Stimulated activated CD4-positive, alpha-beta T cell treated with anti-CD3 and anti-CD28 coated beads, Interleukin-12 subunit alpha, Interleukin-12 subunit beta, amount 100 ng/mL, for 4 hours (primary cell): ENCODE results near the gene TNFAIP8L2.
"Not testable (repeated sequence)": the region's sequence is repeated elsewhere in the genome, so short reads cannot be mapped to it uniquely, and the experiment has no call there.

Source experiments
- DNase-seq: peaks from one replicate; pipeline ENCODE4 v3.0.0-alpha.2; 2020

The TNFAIP8L2 gene

DNA sequence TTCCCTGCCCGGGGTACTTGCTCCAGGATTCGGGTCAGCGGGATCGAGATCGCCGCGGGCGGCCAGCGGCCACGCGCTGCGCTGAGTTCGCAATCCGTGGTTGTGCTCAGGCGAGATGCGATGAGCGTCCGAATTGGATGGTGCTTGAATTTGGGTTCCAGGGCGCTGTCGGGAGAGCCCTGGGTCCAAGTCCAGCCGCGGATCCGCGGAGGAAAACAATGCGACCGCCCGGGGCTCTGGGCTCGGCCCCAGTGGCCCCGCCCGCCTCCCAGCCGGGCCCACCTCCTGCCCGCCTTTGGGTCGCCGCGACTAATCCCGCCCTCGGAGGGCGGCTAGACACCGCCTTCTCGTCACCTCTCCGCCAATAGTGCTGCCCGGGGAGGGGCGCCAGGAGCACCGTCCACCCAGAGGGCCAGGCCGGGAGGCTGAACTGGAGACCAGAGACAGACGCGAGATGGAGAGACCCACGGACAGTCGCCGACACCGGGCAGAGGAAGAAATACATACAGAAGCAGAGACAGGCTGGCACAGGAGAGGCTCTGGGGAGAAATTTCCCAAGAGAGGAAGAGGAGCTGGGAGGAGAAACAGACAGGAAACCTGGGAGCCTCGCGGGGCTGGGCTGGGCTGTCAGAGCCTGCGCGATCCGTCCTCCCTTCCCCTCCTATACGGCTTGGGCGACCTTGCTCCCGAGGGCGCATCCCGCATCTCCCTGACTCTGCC lies 9.9 kb upstream of the TNFAIP8L2 start, which contains the start of gene SEMA6C:
SEMA6C (minus strand) TSS at position 220 of the 720 bp plus-strand sequence. CDS start 4,010 bp downstream, outside the sequence.
- DNase-seq = peak; percentile 84

DNA sequence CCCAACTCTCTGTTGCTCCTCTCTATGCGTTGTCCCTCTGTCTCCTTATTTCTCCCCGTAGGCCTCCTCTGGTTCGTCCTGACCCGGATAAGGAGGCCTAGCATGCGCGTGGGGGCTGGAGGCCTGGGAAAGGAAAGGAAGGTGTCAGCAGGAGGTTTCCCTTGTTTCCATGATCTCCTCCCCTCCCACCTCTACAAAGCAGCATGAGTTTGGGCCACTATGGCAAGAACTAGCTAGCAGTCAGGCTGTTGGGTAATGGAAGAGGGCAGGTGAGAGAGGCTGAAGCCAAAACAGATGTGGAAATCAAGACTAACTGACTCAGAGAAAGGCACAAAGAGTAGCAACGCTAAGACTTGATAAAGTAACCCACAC lies 9.3 kb upstream of the TNFAIP8L2 start:
- DNase-seq = no peak

DNA sequence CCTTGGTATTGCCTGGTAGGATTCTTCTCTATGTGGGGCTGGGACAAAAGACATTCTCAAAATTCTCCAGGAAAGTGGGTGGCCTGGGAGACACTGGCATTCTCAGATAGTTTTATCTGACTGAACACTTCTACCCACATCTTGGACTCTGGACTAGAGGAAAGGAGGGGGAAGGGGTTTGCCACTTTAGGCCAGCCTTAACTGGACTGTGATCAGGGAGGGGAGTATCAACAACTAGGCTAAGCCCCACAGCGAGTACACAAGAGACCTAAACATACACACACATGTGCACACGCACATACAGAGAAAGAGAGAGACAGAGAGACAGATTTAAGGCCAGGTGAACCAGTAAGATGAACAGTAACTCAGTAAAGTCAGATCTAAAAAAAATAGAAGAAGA lies 8.8 kb upstream of the TNFAIP8L2 start:
- DNase-seq = no peak

DNA sequence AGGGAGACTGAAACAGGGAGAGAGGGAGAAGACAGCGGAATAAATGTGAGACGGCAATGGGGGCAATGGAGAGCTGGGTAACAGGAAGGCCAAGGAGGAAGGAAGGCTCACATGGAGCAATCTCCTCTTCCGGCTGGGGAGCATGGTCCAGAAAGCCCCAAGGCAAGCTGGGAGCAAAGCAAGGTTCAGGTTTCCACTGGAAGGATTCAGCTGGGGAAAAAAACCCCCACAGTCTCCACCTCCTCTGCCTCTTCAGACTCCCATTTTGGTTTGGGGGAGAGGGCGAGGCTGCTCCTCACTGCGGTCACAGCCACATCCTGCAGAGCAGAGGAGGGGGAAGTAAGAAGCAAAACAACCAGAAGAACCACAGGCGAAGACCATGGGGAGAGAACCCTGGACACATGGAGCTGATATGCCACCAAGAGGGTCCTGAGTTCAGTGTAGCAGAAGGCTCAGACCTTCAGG lies 650 bp downstream of the TNFAIP8L2 start:
- DNase-seq = no peak

DNA sequence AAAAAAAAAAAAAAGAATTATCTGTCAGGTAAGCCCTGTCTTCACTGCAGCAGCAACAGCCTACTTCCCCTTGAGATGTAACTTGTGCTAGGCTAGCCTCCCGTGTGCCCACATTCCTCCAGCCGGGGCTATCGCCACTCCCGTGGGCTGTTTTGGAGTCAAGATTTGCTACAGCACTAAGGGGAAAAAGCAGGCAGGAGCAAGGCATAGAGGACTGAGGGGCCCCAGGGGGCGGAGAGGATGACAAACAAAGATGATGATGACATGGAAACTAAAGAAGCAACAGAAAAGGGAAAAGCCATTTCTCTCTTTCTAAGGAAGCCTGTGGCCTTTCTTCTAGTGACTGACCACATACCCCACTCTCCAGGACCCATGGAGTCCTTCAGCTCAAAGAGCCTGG lies 1.9 kb downstream of the TNFAIP8L2 start:
- DNase-seq = peak; percentile 50

DNA sequence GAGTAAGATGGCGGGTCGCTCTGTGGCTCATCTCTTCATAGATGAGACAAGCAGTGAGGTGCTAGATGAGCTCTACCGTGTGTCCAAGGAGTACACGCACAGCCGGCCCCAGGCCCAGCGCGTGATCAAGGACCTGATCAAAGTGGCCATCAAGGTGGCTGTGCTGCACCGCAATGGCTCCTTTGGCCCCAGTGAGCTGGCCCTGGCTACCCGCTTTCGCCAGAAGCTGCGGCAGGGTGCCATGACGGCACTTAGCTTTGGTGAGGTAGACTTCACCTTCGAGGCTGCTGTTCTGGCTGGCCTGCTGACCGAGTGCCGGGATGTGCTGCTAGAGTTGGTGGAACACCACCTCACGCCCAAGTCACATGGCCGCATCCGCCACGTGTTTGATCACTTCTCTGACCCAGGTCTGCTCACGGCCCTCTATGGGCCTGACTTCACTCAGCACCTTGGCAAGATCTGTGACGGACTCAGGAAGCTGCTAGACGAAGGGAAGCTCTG lies 2.4 kb downstream of the TNFAIP8L2 start:
- DNase-seq = no peak

DNA sequence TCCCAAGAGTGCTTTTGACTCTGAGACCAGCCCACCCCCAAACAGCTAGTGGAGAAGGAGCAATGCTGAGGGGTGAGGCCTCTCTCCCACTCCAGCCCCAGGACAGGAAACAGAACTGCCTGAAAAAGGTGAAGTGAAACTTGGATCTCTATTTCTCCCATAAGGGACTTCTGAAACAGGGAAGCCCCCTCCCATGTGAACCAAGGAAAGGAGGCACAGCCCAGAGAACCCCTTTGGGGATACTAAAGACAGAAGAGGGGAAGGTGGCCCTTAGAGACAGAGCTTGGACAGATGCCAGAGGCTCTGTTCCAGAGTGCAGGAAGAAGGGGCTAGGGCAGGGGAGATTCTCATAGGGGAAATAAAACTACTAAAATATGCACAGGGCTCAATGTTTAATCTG lies 2.9 kb downstream of the TNFAIP8L2 start:
- DNase-seq = no peak

DNA sequence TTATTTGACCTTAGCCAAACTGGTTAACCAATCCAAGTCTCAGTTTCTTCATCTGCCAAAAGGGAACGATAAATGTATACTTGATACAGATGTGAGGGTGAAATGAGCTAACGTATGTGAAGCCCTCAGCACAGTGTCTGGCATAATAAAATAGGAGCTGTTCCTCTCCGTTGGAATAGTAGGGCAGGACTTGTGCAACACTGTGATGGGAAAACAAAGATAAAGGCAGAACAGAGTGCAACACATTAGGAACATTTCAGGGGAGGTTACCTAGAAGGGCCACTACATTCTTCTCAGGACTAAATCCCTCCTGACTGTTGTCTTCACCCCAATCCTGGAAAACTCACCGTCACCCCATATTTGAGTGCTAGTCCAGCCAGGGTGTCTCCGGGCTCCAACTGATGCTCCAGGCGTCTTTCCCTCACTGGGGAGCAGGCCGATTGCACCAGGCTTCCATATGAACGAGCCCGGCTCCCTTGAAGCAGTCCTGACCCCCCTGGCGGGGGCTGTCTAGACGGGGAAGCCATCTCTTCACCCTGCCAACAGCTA lies 8.4 kb downstream of the TNFAIP8L2 start:
- no peak for DNase-seq

DNA sequence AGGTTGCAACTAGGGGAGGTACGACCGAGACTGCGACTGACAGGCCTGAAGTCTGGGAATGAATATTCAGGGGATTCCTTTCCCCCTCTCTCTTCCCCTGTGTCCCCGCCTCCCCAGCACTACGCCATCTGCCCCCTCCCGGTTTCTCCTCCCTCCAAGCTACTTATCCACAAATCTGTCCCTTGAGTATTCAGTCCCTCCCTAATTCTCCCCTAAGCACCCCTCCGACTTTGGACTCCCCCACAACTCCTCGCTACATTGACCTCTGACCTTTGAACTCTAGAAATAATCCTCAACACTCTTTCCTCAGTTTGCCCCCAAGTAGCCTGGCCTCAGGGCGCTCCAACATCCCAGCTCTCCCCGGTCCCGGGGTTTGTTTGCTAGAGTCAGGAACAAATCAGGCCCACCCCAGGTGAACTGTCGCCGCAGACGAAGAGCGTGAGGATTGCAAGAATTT lies 8.9 kb downstream of the TNFAIP8L2 start:
- no peak for DNase-seq

DNA sequence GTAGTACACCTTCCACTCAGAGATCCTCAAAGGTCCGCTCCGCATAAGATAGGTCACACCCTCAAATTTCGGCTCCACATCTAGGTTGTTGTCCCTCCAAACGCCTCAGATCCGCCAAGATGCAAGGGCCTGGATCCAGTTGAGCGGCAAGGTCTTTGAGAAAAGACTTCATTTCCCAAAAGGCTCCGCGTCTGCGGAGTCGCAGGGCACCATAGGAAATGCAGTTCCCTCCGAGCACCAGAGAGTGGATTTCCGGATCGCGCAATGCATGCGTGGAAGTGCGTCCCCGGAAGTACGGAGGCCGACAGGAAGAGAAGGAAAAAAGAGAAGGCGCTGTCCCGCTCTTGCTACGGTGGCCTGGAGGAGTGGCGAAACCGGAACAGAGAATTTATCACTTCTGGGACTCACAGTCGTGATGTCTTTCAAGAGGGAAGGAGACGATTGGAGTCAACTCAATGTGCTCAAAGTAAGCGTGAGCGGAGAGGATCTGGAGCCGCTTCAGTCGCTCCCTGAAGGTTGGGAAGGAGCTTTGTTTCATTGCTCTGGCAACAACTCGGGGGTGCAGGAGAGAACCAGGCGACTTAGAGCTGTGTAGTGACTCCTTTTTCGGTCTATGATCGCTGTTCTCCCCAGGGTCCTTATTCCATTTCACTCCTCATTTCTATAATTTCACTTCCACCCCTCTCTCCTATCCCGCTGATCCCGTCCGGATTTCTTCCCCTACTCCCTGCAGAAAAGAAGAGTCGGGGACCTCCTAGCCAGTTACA lies 9.5 kb downstream of the TNFAIP8L2 start, which contains the start of the genes LYSMD1 and SCNM1:
LYSMD1 (minus strand) TSS at position 165 of the 767 bp plus-strand sequence. CDS start 644 bp downstream, outside the sequence.
SCNM1 (plus strand) TSS at position 407 of the 767 bp plus-strand sequence; CDS start at position 416, 9 bp downstream.
- peak; percentile 90 for DNase-seq

DNA sequence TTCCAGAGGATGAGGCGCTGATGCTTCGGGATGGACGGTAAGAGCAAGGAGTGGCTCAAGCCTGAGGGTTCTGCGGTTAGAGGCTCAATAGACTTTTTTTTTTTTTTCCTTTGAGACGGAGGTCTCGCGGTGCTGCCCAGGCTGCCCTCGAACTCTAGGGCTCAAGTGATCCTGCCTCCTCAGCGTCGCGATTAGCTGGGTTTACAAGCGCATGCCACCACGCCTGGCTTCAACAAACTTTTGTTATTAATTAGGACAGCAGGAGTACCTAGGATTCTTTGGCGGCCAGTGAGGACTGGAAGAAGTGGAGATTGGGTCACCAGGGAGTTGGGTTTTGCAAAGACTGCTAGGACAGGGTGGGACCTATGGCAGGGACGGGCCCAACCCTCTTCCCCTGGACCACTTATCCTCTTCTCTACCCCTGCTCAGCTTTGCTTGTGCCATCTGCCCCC lies 10.1 kb downstream of the TNFAIP8L2 start:
- no peak for DNase-seq

DNA sequence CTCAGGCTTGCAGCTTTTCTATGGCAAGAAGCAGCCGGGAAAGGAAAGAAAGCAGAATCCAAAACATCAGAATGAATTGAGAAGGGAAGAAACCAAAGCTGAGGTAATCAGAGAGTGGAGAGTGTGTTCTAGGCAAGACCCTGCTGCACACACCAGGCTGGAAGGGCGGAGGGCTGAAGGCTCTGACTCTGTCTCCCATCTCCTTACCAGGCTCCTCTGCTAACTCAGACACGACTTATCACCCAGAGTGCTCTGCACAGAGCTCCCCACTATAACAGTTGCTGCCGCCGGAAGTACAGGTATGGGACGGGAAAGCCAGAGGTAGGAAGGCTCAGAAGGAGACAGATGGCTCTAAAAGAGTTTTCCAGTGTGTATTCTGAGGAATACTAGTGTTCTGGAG lies 10.7 kb downstream of the TNFAIP8L2 start:
- DNase-seq = no peak

DNA sequence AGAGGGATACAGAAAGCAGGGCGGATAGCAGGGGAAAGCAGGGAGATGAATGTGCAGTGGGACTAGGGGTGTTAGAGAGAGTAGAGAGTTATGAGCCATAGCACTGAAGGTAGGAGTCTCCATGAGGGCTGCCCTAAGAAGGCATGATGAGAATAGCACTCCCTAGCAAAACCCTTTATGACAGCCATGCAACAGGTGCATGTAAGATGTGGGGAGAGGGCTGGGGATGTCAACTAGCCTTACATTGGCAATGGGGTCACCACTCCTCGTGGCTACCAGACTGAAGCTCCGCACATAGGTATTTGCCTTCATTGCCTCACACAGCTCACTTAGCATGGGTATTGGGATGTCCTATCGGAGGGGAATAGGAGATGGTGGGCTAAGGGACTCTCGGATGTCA lies 14.7 kb downstream of the TNFAIP8L2 start:
- DNase-seq = no peak

DNA sequence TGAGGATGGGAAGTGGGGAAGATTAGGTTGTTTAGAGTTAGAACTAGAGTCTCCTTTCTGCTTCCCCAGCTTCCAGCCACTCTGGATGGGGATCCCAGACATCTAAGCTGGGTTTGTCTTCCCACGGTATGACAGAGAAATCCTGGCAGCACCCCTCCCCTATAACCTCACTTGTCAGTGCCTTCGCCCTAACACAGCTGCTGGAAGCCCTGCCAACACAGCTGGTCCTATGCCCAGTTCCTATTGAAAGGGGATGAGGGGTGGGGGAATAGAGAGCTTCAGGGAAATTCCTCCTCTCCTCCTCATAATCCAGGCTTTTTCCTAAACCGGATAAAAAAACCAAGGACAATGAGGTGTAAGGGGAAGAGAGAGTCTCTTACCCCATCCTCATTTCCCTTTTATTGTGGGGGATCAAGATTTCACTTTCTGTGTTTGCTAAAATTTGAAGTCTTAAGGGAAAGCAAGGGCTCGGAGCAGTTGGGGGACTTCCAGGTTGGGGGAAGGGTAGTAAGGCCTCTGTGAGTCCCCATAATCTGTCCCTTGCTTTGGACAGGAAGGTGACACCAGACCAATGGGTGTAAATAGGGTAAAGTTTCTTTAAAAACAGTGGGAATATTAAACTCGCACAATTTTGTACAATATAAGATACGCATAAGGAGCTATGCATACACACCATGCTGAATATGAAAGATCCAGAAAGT lies 18.7 kb downstream of the TNFAIP8L2 start:
- no peak for DNase-seq

DNA sequence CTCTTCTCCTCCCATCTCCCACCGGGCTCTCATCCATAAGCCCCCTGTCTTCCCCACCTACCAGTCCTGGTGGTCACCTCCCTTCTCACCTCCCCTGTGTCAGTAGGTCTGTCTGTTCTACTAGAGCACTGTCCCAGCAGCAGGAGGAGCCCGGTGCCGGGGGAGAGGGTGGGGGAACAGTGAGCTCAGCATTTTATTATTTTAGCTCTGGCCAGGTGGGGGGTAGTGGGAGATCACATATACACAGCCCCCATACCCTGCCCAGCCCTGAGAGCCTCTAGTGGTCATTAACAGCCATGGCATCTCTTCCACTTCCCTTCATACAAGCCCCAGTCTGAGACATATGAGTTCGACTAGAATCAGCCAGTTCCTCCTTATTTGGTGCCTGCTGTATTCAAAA lies 19.4 kb downstream of the TNFAIP8L2 start, which contains the start of gene TMOD4:
TMOD4 (minus strand) TSS at position 119 of the 400 bp plus-strand sequence. CDS start 1,106 bp downstream, outside the sequence.
- no peak for DNase-seq

DNA sequence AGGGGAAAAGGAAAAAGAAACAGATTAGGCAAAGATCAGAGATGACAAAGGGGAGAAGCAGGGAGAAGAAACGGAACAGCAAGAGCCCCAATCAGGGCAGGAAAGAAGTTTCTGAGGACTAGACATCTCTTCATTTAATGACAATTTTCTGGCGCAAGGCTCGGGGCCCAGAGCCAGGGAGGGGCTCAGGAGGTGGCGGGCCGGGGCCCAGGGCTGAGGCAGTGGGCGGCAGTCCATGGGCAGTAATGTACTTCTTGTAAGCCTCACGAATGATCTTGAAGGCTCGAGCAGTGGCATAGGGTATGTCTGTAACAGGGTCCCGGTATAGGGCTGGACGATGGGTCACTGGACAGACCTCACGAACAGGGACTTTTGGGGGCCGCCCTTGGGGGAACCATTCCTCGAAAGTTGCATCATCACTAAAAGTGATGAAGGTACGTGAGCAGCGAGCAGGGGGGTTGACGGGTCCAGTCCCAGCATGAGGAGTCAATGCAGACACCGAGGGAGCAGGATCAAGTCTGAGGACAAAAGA lies 20.1 kb downstream of the TNFAIP8L2 start:
- no peak for DNase-seq

DNA sequence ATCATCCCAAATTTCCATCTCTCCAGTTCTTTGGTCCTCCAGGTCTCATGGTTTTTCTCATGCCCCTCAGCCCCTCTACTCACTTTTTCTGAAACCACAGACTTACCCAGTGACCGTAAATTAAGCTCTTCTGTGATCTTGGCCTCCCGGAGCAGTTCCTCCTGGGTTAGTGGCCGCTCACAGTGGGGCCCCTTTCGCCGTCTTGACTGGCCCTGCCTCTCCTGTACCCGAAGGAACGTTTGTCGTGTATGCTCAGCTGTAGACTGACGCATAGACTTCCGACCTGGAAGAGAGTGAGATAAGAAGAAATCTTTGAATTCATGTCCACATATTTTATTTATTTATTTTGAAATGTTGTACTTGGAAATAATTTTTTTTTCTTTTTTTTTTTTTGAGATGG lies 27.8 kb downstream of the TNFAIP8L2 start:
- no peak for DNase-seq

DNA sequence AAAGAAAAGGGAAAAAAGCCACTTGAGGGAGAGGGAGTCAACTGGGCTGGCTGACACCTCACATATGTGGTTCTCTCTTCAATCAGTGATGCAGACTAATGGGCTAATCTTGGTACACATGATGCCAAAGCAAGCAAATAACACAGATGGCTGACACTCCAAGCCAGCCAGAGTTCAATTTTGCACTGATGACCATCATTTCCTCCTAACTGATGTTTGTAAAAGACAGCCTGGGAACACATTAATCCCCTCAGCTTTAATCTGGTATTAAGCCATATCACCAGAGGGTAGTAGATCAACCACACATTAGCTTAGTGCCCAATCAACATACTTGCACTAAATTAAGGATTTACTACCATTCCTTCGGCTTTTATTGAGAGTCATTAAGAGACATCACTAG lies 30.8 kb downstream of the TNFAIP8L2 start:
- DNase-seq = no peak

DNA sequence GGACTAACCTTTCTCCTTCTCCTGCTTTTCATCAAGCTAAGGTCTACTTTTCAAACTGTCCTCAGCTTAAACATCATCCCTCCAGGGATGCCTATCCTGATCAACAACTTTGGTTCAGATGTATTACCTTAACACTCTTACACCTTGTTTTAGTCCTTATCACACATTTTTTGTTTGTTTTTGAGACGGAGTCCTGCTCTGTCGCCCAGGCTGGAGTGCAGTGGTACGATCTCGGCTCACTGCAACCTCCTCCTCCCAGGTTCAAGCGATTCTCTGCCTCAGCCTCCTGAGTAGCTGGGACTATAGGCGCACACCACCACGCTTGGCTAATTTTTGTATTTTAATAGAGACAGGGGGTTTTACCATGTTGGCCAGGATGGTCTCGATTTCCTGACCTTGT lies 32.2 kb downstream of the TNFAIP8L2 start:
- not testable (repeated sequence) for DNase-seq

DNA sequence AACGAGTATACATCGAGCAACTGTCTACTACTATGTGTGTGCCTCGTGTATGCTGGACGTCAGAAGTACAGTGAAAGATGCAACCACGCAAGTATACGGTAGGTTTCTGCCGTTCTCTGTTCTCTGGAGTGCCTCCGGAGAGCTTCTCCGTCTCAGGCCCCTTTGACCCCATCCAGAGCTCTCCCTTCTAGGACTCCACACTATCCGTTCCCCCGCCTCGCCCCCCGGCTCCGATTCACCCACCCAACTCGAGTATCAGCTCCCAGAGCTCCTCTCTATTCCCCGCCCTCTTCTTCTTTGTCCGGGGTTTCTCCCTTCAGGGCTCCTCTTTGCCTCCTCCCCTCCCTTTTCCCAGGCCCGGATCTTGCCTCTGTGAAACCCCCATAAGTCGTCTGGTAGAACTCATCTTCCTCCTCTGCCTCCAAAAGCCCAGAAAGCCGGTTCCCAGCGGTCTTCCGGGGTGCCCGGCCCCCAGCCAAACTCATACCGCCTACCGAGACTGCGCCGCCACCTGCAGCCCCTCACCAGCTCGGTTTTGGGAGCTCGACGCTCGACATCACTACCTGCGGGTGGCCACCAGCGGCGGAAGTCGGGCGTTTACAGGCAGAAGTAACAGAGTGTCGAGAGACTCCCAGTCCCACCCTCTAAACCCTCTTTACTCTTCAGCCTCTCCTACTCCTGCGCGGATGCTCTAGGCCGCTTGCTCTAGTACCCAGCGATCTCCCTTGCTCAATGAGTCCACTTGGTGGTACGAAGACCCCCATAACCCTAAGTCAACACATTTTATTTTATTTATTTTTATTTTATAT lies 33.4 kb downstream of the TNFAIP8L2 start, which contains the start of gene VPS72:
VPS72 (minus strand) TSS at position 561 of the 809 bp plus-strand sequence; CDS start at position 485, 76 bp downstream.
- DNase-seq = peak; percentile 79

DNA sequence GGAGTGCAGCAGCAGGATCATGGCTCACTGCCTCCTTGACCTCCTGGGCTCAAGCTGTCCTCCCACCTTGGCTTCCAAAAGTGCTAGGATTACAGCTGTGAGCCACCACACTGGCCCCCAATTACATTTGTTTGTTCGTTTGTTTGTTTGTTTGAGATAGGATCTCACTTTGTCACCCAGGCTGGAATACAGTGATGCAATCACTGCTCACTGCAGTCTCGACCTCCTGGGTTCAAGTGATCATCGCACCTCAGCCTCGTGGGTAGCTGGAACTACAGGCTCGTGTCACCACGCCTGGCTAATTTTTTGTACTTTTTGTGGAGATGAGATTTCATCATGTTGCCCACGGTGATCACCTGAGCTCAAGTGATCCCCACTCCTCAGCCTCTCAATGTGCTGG lies 35.6 kb downstream of the TNFAIP8L2 start:
- no peak for DNase-seq
